ENCODE data around the gene OSMR. TPM values are rescaled to one million over a fixed set of nuclear protein-coding genes. Genes with fewer than 3 reads are reported as not detected.
A peak's percentile ranks its signal among the peaks of the same experiment; 100 is the strongest.

The OSMR gene
- total and polyA plus RNA-seq, 2 of the 13 experiments (the other 11 are each of a cell fraction or from before 2014, with no cell fraction given) = 21.3 to 86.5 TPM

- TF ChIP-seq GLMP (CRISPR knock-in tag; IDR thresholded peaks at IDR 0.05; ENCODE audit: borderline replicate concordance) (no peak), PRDM10 (CRISPR knock-in tag; IDR thresholded peaks at IDR 0.05; ENCODE audit: low read depth) (no peak)
Measured at GRCh38 chr5:38843665-38844064, 2.1 kb upstream of the OSMR start (continued).

- 0% methylated on average over 17 of the region's 24 CpGs for WGBS (ENCODE audit: low lambda C conversion rate)
- H3K4me2 ChIP-seq (ENCODE audit: low read depth, low read length) = peak overlapping the region; percentile 97
- in situ Hi-C loops (cut with HindIII; ENCODE audit: extremely low pct_ligation_motif_present, low pct_unique_long_range_greater_than_20kb) = loop anchor here (10.0 kb wide), 1 partner anchor 228 kb away; the partner anchor contains the start of gene RICTOR
- no peaks in the 10 kb centered on the region for H3K9me3 ChIP-seq (ENCODE audit: low read length)
- peaks cover 80% of the 10 kb centered on the region for H3K79me2 ChIP-seq (ENCODE audit: insufficient read depth, low read length)
- peaks cover 48% of the 10 kb centered on the region for H3K4me1 ChIP-seq (ENCODE audit: insufficient read depth, low read length)
- H3K9ac ChIP-seq (ENCODE audit: insufficient read depth, low read depth, low read length) = peak overlapping the region; percentile 96
- CTCF ChIA-PET (ENCODE audit: low intra/inter-chr PET ratio, low total read pairs) = no interaction called here
- peaks cover 21% of the 10 kb centered on the region for H4K20me1 ChIP-seq (ENCODE audit: insufficient read depth, low read length)
- peak; percentile 48 for ATAC-seq
- DNase-seq (ENCODE audit: low spot score) = peak; percentile 7
- H3K36me3 ChIP-seq (replicated peaks in 1 of 2; ENCODE audit: control insufficient read depth in 1 of 2, insufficient read depth in 2 of 2, low read length in 2 of 2) = peaks cover 0 to 15% of the 10 kb centered on the region in 2 experiments; a peak in 3 of 5 replicates
- H3K27me3 ChIP-seq (ENCODE audit: control insufficient read depth in 1 of 2, insufficient read depth in 2 of 2, low read length in 2 of 2) = no peaks in the 10 kb centered on the region; a peak in 1 of 5 replicates
- intact Hi-C loops (cut with micrococcal nuclease; ENCODE audit: unreplicated experiment) = loop anchor here (1.0 to 10.0 kb wide), 4 partner anchors 16 to 302 kb away; no protein-coding TSS in a partner anchor
- H3K4me3 ChIP-seq (replicated peaks in 1 of 3; ENCODE audit: insufficient read depth in 1 of 3, low read depth in 2 of 3, low read length in 3 of 3) = peak overlapping the region; percentile 98 to 99 (median 98)
- no peak overlapping the region for H2AFZ ChIP-seq (ENCODE audit: low read length)
- POLR2A ChIA-PET = interaction anchor here (1.0 to 2.0 kb wide), 5 partner anchors 9 to 35 kb away, joined by 3 to 13 read pairs (median 3); no protein-coding TSS in a partner anchor
- FAIRE-seq = no peak
- TSS peak; percentile 48 for BruUV-seq (replicated peaks)
- peak overlapping the region; percentile 95 for H3K27ac ChIP-seq (ENCODE audit: extremely low read length, insufficient read depth, low read length)
- TF ChIP-seq ZZZ3 (CRISPR knock-in tag; IDR thresholded peaks at IDR 0.05; ENCODE audit: borderline replicate concordance) (no peak), ZNF24 (IDR thresholded peaks at IDR 0.05) (no peak), ZBTB4 (CRISPR knock-in tag; IDR thresholded peaks at IDR 0.05; ENCODE audit: borderline replicate concordance) (no peak), BORCS8-MEF2B (CRISPR knock-in tag; IDR thresholded peaks at IDR 0.05) (no peak), YEATS4 (CRISPR knock-in tag; IDR thresholded peaks at IDR 0.05; ENCODE audit: borderline replicate concordance) (no peak), TGIF2 (CRISPR knock-in tag; IDR thresholded peaks at IDR 0.05) (peak; percentile 32; the same call in 1 of the 2 replicates), THYN1 (CRISPR knock-in tag; IDR thresholded peaks at IDR 0.05; ENCODE audit: borderline replicate concordance, low read depth) (no peak), TMF1 (CRISPR knock-in tag; IDR thresholded peaks at IDR 0.05; ENCODE audit: low read depth) (no peak), MXD1 (CRISPR knock-in tag; IDR thresholded peaks at IDR 0.05) (peak; percentile 24; the same call in 1 of the 2 replicates), ZNF274 (CRISPR knock-in tag; IDR thresholded peaks at IDR 0.05) (0 out of 2 replicates have a peak, but pooled peaks have one; percentile 12), NCOA5 (CRISPR knock-in tag; IDR thresholded peaks at IDR 0.05) (no peak)
Measured at GRCh38 chr5:38846379-38847011, 683 bp downstream of the OSMR start.
